DLD1 (cell line): ENCODE data around the gene KCNK2.
"Not testable (repeated sequence)": the region's sequence is repeated elsewhere in the genome, so short reads cannot be mapped to it uniquely, and the experiment has no call there.

Experiments used
- in situ Hi-C: cut with HindIII; loops from 2 replicates; pipeline ENCODE4 v1.10.0; 2017; ENCODE audit warnings: low sequenced_read_pairs

The KCNK2 gene

DNA sequence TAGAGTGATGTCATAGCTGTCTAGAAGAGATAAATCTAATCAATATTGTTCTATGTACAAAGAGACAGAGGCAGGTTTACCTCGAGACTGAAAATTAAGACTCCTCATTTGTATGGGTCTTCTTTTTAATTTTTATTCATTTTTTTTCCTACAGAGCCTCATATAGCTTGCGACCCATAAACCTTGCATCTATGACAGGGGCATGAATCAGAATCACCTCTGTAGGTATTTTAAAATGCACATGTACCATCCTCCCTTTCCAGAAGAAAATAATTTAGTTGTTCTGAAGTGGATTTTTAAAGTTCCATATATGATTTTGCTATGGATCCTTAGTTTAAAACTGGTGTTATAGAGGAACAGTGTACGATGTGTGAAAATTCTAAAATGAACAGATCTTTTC is 64.5 kb downstream of the KCNK2 start:
- in situ Hi-C loops = no loop called here

DNA sequence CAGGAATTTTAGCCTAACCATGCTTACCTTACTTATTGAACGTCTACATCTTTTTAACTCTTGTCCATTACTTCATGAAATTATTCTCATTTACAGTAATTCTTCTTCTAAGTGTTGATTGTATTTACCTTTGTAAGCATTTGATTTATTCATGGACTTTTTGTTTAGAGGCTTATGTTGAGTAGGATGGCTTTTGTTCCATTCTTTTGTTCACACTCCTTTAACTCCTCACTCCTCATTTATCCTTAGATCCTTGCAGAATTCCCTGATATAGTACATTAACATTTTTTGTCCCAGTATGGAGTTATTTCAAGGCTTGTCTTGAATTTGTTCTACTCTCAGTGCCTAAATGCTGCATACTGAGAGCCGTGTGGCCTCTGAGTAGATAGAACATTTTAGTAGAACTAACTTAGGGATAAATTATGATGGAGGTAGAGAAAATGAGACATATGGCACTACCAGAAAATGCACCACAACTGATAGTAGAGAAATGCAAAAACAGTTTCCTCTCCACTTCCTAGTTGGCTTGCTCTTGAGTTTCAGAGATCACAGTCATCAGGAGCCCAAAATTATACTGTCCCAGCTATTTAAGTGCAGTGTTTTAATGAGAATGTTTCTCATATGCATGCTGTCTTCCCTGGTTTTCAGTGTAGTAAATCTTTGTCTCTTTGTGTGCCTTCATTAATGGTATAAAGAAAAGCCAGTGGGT is 69.5 kb downstream of the KCNK2 start:
- in situ Hi-C loops = no loop called here

DNA sequence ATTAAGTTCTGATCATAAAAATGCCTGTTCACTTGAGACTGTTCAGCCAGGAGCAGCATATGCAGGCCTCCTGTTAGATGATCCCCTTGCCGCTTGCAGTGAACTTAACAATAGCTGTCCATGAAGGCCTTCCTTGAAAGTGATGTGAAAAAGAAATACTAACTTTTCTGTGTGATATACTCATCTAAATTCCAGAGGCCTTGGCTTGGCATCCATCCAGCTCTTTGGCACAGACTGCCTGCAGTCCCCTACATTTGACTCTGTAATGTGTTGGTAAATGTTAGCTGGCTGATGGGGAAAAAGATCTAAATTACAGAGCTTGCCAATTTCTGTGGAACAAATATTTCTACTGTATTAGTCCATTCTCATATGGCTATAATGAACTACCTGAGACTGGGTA is 73.7 kb downstream of the KCNK2 start:
- in situ Hi-C loops = no loop called here

DNA sequence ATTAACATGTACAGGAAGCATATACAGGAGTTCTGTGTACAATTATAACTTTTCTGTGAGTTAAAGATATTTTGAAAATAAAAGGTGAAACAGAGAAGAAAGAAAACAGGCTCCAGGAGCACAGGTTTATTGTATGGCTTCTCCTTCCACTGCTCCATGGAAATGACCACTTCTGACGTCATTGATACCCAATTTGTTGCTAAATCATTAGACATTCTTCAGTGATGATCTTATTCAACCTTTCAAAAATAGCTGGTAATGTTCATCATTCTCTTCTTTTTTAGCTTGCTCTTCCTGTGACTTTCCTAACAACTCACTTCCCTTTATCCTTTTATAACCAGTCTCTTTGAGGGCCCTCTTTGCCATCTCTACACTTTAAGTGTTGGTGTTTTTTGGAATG is 77.8 kb downstream of the KCNK2 start:
- in situ Hi-C loops = no loop called here

DNA sequence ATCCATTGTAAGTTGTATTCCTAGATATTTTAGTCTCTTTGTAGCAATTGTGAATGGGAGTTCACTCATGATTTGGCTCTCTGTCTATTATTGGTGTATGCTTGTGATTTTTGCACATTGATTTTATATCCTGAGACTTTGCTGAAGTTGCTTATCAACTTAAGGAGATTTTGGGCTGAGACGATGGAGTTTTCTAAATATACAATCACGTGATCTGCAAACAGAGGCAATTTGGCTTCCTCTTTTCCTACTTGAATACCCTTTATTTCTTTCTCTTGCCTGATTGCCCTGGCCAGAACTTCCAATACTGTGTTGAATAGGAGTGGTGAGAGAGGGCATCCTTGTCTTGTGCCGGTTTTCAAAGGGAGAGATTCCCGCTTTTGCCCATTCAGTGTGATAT is 80.6 kb downstream of the KCNK2 start:
- in situ Hi-C loops = not testable (repeated sequence)

DNA sequence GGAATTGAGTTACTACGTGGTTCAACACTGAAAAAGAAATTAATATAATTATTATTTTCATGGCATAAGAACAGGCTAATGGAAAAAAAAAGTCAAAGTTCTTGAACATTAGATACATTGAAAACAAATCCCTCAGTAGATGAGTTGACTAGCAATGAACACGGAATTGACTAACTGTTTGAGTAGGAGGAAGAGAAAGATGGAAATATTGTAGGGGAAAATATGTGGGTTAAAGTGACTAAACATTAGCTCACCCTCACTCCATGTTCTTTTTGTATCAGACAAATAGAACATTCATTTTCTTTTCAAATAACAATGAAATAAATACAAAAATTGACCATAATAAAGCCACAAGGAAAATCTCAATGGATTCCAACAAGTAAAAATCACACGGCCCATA is 84.3 kb downstream of the KCNK2 start:
- in situ Hi-C loops = no loop called here

DNA sequence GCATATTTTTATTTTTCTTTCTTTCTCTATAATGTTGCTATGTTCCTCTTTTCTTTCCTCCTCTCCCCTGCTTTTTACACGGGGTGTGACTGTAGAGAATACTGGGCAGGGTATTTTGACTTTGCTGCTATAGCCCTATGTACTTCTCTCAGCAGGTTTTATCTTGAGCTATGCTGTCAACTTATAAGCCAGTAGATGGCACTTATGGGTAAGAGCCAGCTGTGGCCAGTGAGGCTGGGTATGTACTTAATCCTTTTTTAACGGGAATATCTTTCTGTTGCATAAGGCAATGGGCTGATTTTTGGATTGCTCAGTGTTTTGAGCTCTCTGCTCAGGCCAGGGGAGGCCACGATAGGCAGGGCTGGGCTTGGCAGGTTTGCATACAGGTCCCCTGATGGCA is 99.0 kb downstream of the KCNK2 start:
- in situ Hi-C loops = no loop called here

- in situ Hi-C loops = no loop called here
Measured at GRCh38 chr1:215185067-215185620, 102.6 kb downstream of the KCNK2 start.

- in situ Hi-C loops = no loop called here
Measured at GRCh38 chr1:215188302-215188950, 105.9 kb downstream of the KCNK2 start.

DNA sequence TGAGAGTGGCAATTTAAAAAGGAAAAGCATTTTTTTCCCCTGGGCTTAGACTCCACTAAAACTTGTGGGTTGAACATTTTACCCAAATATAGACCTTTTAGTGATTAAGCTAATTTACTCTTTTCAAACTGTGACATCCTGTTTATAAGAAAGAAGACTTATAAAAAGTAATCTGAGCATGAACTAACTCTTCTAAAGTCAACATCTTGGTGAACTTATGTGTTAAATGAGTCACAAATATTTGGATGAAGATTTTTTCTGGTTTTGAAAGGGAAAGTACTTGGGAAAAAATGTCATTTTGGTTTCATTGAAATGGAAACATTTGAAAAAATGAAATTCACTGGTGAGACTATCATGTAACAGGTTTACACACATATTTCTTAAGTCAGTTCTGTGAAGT is 109.8 kb downstream of the KCNK2 start:
- in situ Hi-C loops = no loop called here

- in situ Hi-C loops = no loop called here
Measured at GRCh38 chr1:215198021-215198420, 115.5 kb downstream of the KCNK2 start.

- in situ Hi-C loops = no loop called here
Measured at GRCh38 chr1:215200121-215200520, 117.6 kb downstream of the KCNK2 start.

DNA sequence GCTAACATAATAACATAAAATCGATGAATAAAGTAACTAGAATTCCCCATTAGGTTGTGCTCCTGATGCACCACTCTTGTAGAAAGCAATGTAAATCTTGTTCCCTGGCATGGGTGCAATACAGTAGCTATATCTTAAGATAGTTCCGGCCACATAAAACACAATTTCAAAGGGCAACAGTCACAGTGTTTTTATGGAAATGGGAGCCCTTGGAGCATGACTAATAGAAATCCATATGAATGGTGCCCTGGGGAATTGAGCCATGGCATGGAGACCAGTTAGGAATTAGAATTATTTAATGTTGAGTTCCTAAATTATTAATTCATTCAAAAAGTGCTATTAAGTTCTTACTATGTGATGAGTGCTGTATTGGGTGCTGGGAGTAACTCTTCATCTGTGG is 118.7 kb downstream of the KCNK2 start:
- in situ Hi-C loops = no loop called here

GRCh38 chr1:215202868-215203267 is 120.3 kb downstream of the KCNK2 start:
- in situ Hi-C loops = no loop called here

DNA sequence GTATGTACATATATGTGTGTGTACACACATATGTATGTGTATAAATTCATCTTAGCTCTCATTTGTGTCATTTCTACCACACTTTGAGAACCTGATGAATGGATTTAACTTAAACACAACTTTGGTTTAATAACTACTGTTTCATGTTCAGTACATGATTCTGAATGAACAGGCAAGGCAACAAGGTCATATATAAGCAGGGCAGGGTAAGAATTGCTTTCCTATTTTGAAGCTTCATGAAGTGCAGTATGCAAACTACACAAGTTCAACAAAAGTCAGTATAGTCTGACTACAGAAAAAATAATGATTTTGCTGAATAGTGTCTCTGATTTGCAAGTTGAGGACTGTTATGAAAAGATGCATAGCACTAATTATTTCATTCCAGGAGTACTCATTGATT is 127.6 kb downstream of the KCNK2 start:
- in situ Hi-C loops = no loop called here

DNA sequence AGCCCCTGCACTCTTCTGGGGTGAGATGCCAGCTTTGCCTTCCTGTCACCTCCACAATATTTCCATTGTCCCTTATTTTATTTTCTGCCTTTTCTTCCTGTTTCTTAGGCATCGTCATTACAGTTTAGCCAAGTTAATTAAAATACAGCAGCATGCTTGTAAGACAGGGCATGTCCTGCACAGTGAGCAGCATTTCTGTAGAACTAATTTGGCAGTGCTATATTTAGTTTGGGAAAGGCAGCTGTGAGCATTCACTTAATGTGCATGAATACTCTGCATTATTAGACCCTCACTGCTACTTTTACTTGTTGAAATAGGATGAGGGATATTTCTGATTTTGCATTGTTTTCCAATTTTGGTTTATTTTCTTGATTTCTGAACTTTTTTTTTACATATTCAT is 133.3 kb downstream of the KCNK2 start:
- in situ Hi-C loops = no loop called here

GRCh38 chr1:215219372-215219771 is 136.8 kb downstream of the KCNK2 start:
- in situ Hi-C loops = no loop called here

DNA sequence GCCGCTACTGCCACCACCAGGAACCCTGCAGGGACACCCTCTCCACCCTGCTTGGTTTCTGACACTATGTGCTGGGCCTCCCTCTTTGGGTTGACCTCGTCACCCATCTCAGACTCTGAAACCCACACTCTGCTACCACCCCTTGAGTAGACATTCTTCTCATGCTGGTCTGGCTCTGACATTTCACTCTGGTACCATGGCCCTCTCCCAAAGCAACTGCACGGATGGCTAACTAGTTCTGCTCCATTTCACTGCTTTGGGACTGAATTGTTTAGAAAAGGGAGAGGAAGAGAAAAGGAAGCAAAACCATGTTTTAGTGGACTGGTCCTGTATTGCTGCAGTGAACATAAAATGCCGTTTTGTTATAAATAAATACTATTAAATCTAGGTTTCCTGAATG is 137.8 kb downstream of the KCNK2 start:
- in situ Hi-C loops = no loop called here

- in situ Hi-C loops = no loop called here
Measured at GRCh38 chr1:215226757-215227156, 144.2 kb downstream of the KCNK2 start.

DNA sequence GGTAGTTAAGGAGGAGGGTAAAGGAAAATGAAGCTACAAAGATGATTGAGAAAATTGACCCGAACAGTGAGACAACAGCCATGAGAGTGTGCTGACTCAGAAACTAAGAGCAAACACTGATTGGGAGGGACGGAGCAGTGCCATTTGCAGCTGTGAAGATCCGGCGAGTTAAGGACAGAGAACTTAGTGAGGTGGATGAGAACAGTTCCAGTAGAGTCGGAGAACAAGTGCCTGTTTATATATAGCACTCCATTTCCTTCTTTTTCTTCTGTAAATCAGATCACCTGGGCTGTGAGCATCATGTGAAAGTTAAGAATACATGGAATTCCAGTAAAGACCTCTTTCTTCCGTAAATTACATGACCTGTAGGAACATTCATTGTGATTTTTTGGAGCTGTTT is 145.7 kb downstream of the KCNK2 start:
- in situ Hi-C loops = no loop called here

DNA sequence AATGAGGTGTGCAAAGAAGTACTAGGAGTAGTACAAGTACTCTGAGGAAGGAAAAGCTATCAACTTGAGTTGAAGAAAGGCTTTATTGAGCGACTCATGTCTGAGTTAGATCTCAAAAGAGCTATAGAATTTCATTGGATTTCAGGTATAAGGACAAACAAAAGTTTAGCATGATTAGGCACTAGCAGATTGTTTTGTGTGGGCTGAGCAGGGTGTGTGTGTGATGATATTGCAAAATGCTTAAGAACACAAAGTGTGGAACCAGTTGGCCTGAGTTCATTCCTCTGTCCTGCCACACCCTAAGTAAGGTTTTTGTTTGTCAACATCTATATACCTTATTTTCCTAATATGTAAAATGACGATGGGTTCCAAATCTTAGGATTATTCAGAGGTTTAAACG is 158.9 kb downstream of the KCNK2 start:
- in situ Hi-C loops = no loop called here

GRCh38 chr1:215243345-215244054 is 161.0 kb downstream of the KCNK2 start:
- in situ Hi-C loops = no loop called here
